GM12891 (cell line): ENCODE data around the gene COL5A2.

Experiments used
- PAX5 ChIP-seq: IDR thresholded peaks from 2 replicates; pipeline ENCODE4 v1.6.1; 2011; ENCODE audit warnings: low read length, moderate library complexity, mild to moderate bottlenecking; ENCODE audit not compliant: insufficient read depth, severe bottlenecking
- POLR2A ChIP-seq: IDR thresholded peaks from 2 replicates; pipeline ENCODE4 v1.6.1; 2011; ENCODE audit warnings: low read depth, low read length, control low read depth
- POLR2AphosphoS5 ChIP-seq: IDR thresholded peaks from 2 replicates; pipeline ENCODE4 v1.6.1; 2011; ENCODE audit warnings: low read depth, low read length, control low read depth
- POU2F2 ChIP-seq: IDR thresholded peaks from 2 replicates; pipeline ENCODE4 v1.6.1; 2011; ENCODE audit warnings: low read depth, mild to moderate bottlenecking, control low read depth, low read length, moderate library complexity
- SPI1 ChIP-seq: IDR thresholded peaks from 2 replicates; pipeline ENCODE4 v1.6.1; 2011; ENCODE audit warnings: low read depth, low read length, control low read depth
- TAF1 ChIP-seq: IDR thresholded peaks from 2 replicates; pipeline ENCODE4 v1.6.1; 2011; ENCODE audit warnings: low read depth, low read length, control low read depth

GRCh38 chr2:189086250-189086649 is 93.3 kb downstream of the COL5A2 start:
- TF ChIP-seq POLR2A = no peak
- no peak for TF ChIP-seq POLR2AphosphoS5
- TF ChIP-seq TAF1 = no peak
- no peak for TF ChIP-seq SPI1
- TF ChIP-seq POU2F2 = no peak
- no peak for TF ChIP-seq PAX5
